Stimulated activated CD4-positive, alpha-beta T cell treated with anti-CD3 and anti-CD28 coated beads, TNF-alpha, amount 100 ng/mL, for 48 hours (primary cell): Measurements from ENCODE around the gene TEAD4.

Source experiments
- DNase-seq, 3 donors: peaks; one replicate each; pipeline ENCODE4 v3.0.0-alpha.2; 2020; ENCODE audit warnings: low read depth in 3 of 3

TEAD4 gene

GRCh38 chr12:2959192-2959504, at the start of gene TEAD4:
TSS of gene TEAD4 (plus strand) at chr12:2959397.
- peak in 1 of 3 donors; percentile 11 for DNase-seq

GRCh38 chr12:2912216-2912575, 47.0 kb upstream of the TEAD4 start:
- no peak for DNase-seq

- DNase-seq: no peak
Measured at GRCh38 chr12:2919249-2919648, 39.9 kb upstream of the TEAD4 start.

- no peak for DNase-seq
Measured at GRCh38 chr12:2922329-2922728, 36.9 kb upstream of the TEAD4 start.

- DNase-seq: no peak
Measured at GRCh38 chr12:2923057-2923456, 36.1 kb upstream of the TEAD4 start.

- no peak for DNase-seq
Measured at GRCh38 chr12:2924019-2924418, 35.2 kb upstream of the TEAD4 start.

- DNase-seq: no peak
Measured at GRCh38 chr12:2925322-2925995, 33.7 kb upstream of the TEAD4 start.

GRCh38 chr12:2930865-2931264, 28.3 kb upstream of the TEAD4 start:
- DNase-seq: no peak

- no peak for DNase-seq
Measured at GRCh38 chr12:2933586-2933985, 25.6 kb upstream of the TEAD4 start.

- no peak for DNase-seq
Measured at GRCh38 chr12:2934371-2934770, 24.8 kb upstream of the TEAD4 start.

GRCh38 chr12:2936301-2936700, 22.9 kb upstream of the TEAD4 start:
- no peak for DNase-seq

GRCh38 chr12:2937500-2937899, 21.7 kb upstream of the TEAD4 start:
- DNase-seq: no peak

- no peak for DNase-seq
Measured at GRCh38 chr12:2939191-2939590, 20.0 kb upstream of the TEAD4 start.

GRCh38 chr12:2940564-2940963, 18.6 kb upstream of the TEAD4 start:
- DNase-seq: no peak

GRCh38 chr12:2941524-2941923, 17.7 kb upstream of the TEAD4 start:
- no peak for DNase-seq

GRCh38 chr12:2944401-2945047, 14.7 kb upstream of the TEAD4 start:
- peak in 2 of 3 donors; percentile 34 to 54 for DNase-seq

GRCh38 chr12:2949411-2949810, 9.8 kb upstream of the TEAD4 start:
- no peak for DNase-seq

GRCh38 chr12:2955888-2956287, 3.3 kb upstream of the TEAD4 start:
- DNase-seq: no peak

GRCh38 chr12:2957816-2958431, 1.3 kb upstream of the TEAD4 start:
- DNase-seq: no peak

GRCh38 chr12:2958432-2959191, 585 bp upstream of the TEAD4 start:
- no peak for DNase-seq

GRCh38 chr12:2959505-2960389, 550 bp downstream of the TEAD4 start:
- peak in 1 of 3 donors; percentile 15 for DNase-seq
